Transverse colon (tissue), 4 donors: Measurements from ENCODE around the gene CST7. TPM values are rescaled to one million over a fixed set of nuclear protein-coding genes. Genes with fewer than 3 reads are reported as not detected.
A peak's percentile ranks its signal among the peaks of the same experiment; 100 is the strongest.

Source experiments
- DNase-seq: peaks from one replicate; pipeline ENCODE4 v3.0.0-alpha.2; 2019
- H3K27ac ChIP-seq, 4 donors: fragments of 200-600 bp; sonication (generic); 2 replicates each; pipeline ENCODE4 v1.5.1; 2016 to 2018; ENCODE audit warnings: inconsistent platforms in 4 of 4
- H3K27me3 ChIP-seq: fragments of 200-600 bp; sonication (generic); 2 replicates; pipeline ENCODE4 v1.5.1; 2017; ENCODE audit warnings: inconsistent platforms
- H3K36me3 ChIP-seq, 4 donors: fragments of 200-600 bp; sonication (generic); 2 replicates each; pipeline ENCODE4 v1.5.1; 2017 to 2019; ENCODE audit warnings: inconsistent platforms in 4 of 4
- H3K4me1 ChIP-seq, 4 donors: fragments of 200-600 bp; sonication (generic); 2 replicates each; pipeline ENCODE4 v1.5.1; 2017 to 2020; ENCODE audit warnings: inconsistent platforms in 4 of 4
- H3K4me3 ChIP-seq, 4 donors: fragments of 200-600 bp; sonication (generic); 1 replicate in 1 of 4; 2 replicates in 3 of 4; pipeline versions ENCODE4 v1.5.1 to v1.6.1; 2017 to 2019; ENCODE audit warnings: inconsistent platforms in 4 of 4
- H3K9me3 ChIP-seq, 2 donors: fragments of 200-600 bp; sonication (generic); 2 replicates each; pipeline ENCODE4 v1.5.1; 2017 to 2019; ENCODE audit warnings: inconsistent platforms in 2 of 2
- CTCF ChIP-seq, 5 experiments: fragments of 200-600 bp in 3 of 5; fragments of 450-650 bp in 2 of 5; sonication (generic) in 3 of 5; IDR thresholded peaks; 1 replicate in 2 of 5; 2 replicates in 3 of 5; pipeline ENCODE4 v1.5.1; 2016 to 2017; ENCODE audit warnings: antibody characterized with exemption in 5 of 5, inconsistent platforms in 3 of 5, mild to moderate bottlenecking in 2 of 5, moderate library complexity in 1 of 5
- EP300 ChIP-seq: sonication (generic); formaldehyde crosslinking; IDR thresholded peaks from one replicate; pipeline ENCODE4 v1.6.1; 2017; ENCODE audit warnings: antibody characterized with exemption, low read depth
- POLR2A ChIP-seq: fragments of 450-650 bp; IDR thresholded peaks from one replicate; pipeline ENCODE4 v1.6.1; 2016; ENCODE audit warnings: antibody characterized with exemption, mild to moderate bottlenecking, moderate library complexity
- POLR2AphosphoS5 ChIP-seq, 3 donors: sonication (generic); formaldehyde crosslinking; IDR thresholded peaks; one replicate each; pipeline ENCODE4 v1.6.1; 2016; ENCODE audit warnings: antibody characterized with exemption in 3 of 3
- WGBS, 2 donors: methylation state at CpG; one replicate each; pipeline ENCODE4 v1.1.5; 2018; ENCODE audit warnings: low coverage in 1 of 2; 5-methylcytosine and 5-hydroxymethylcytosine counted together
- in situ Hi-C, 4 donors: fragments of 200-750 bp; cut with MboI; loops; one replicate each; pipeline versions ENCODE4 v1.15.0 to v1.15.1; 2017; ENCODE audit warnings: low sequenced_read_pairs in 3 of 4, low pct_ligation_motif_present in 1 of 4, low pct_unique_long_range_greater_than_20kb in 1 of 4
- intact Hi-C: fragments of 100-400 bp; cut with DNase I; formaldehyde crosslinking; loops from one replicate; pipeline ENCODE4 v1.15.1; 2023; ENCODE audit warnings: low total_unique reads
- total RNA-seq, 4 donors: library from RNA; depleted of rRNA; stranded (reverse); fragments of >200 nt; gene quantifications; one replicate each; pipeline ENCODE4 v1.1.0, GENCODE V29; 2016

Gene CST7
- total RNA-seq, 4 donors from 2014 or later, result 3.2 to 3.3 TPM; not detected in 2

- no peak for TF ChIP-seq EP300
- TF ChIP-seq CTCF (IDR thresholded peaks at IDR 0.05), result no peak
- no peak for TF ChIP-seq POLR2AphosphoS5 (IDR thresholded peaks at IDR 0.05)
- TF ChIP-seq POLR2A, result no peak
- no peaks in the 10 kb centered on the region for H3K4me1 ChIP-seq
- intact Hi-C loops, result no loop called here
- H3K4me3 ChIP-seq, result no peak overlapping the region
- no peak overlapping the region for H3K27ac ChIP-seq
- in situ Hi-C loops, result no loop called here
- WGBS, 2 donors, result 83% methylated on average over 1 of the region's 2 CpGs; no CpG with 5 or more reads in 1 of the 2 donors
- H3K36me3 ChIP-seq, result peaks cover 0 to 28% (median 4%) of the 10 kb centered on the region in 4 donors
- peak; percentile 1 for DNase-seq
- H3K9me3 ChIP-seq, result peaks cover 0 to 6% of the 10 kb centered on the region in 2 donors
- H3K27me3 ChIP-seq, result no peaks in the 10 kb centered on the region
Measured at GRCh38 chr20:24972341-24972740, 23.3 kb downstream of the CST7 start.

- Histone ChIP-seq H3K9me3 (peaks cover 0 to 6% of the 10 kb centered on the region in 2 donors), H3K4me1 (no peaks in the 10 kb centered on the region), H3K36me3 (peaks cover 0 to 25% (median 9%) of the 10 kb centered on the region in 4 donors), H3K27ac (no peak overlapping the region), H3K27me3 (no peaks in the 10 kb centered on the region), H3K4me3 (no peak overlapping the region)
- intact Hi-C loops (no loop called here), in situ Hi-C loops (loop anchor here in 2 of 4 donors (25.0 kb wide), 2 partner anchors 210 to 435 kb away; partner anchors contain the start of genes ENTPD6 (in 1 of the 2) and GINS1 (in 1 of the 2))
- no peak for TF ChIP-seq EP300
- no peak for DNase-seq
- 100% methylated on average over 1 of the region's 1 CpG; no CpG with 5 or more reads in 1 of the 2 donors for WGBS, 2 donors
Measured at GRCh38 chr20:24977336-24977735, 28.3 kb downstream of the CST7 start.

- TF ChIP-seq POLR2A (no peak), POLR2AphosphoS5 (IDR thresholded peaks at IDR 0.05) (no peak), CTCF (IDR thresholded peaks at IDR 0.05) (no peak), EP300 (no peak)
- H3K4me3 ChIP-seq, result no peak overlapping the region
- no peaks in the 10 kb centered on the region for H3K27me3 ChIP-seq
- 84% methylated on average over 3 of the region's 3 CpGs; no CpG with 5 or more reads in 1 of the 2 donors for WGBS, 2 donors
- no peaks in the 10 kb centered on the region for H3K4me1 ChIP-seq
- H3K9me3 ChIP-seq, result peaks cover 0 to 6% of the 10 kb centered on the region in 2 donors
- no peak for DNase-seq
- peaks cover 0 to 27% (median 9%) of the 10 kb centered on the region in 4 donors for H3K36me3 ChIP-seq
- intact Hi-C loops, result no loop called here
- in situ Hi-C loops, result loop anchor here in 2 of 4 donors (25.0 kb wide), 2 partner anchors 210 to 435 kb away; partner anchors contain the start of genes ENTPD6 (in 1 of the 2) and GINS1 (in 1 of the 2)
- H3K27ac ChIP-seq, result no peak overlapping the region
Measured at GRCh38 chr20:24977797-24978196, 28.7 kb downstream of the CST7 start.

GRCh38 chr20:24978513-24978912 lies 29.4 kb downstream of the CST7 start:
- no peaks in the 10 kb centered on the region for H3K4me1 ChIP-seq
- no peaks in the 10 kb centered on the region for H3K27me3 ChIP-seq
- no peak overlapping the region for H3K4me3 ChIP-seq
- TF ChIP-seq POLR2AphosphoS5 (IDR thresholded peaks at IDR 0.05) (no peak), POLR2A (no peak), CTCF (IDR thresholded peaks at IDR 0.05) (no peak), EP300 (no peak)
- WGBS, 2 donors, result 80% methylated on average over 8 of the region's 8 CpGs; no CpG with 5 or more reads in 1 of the 2 donors
- peaks cover 0 to 30% (median 6%) of the 10 kb centered on the region in 4 donors for H3K36me3 ChIP-seq
- DNase-seq, result no peak
- H3K9me3 ChIP-seq, result peaks cover 0 to 6% of the 10 kb centered on the region in 2 donors
- in situ Hi-C loops (loop anchor here in 2 of 4 donors (25.0 kb wide), 2 partner anchors 209 to 434 kb away; partner anchors contain the start of genes ENTPD6 (in 1 of the 2) and GINS1 (in 1 of the 2)), intact Hi-C loops (no loop called here)
- no peak overlapping the region for H3K27ac ChIP-seq
